ENCODE results near the gene ZNF287. TPM values are rescaled to one million over a fixed set of nuclear protein-coding genes. Genes with fewer than 3 reads are reported as not detected.
A peak's percentile ranks its signal among the peaks of the same experiment; 100 is the strongest.

ZNF287 gene
- total RNA-seq, 1 donor from 2014 or later = 8.7 TPM

GRCh38 chr17:16515933-16516332 is 53.1 kb downstream of the ZNF287 start:
- H3K9me3 ChIP-seq (ENCODE audit: insufficient read depth, low read depth, low read length) = no peaks in the 10 kb centered on the region
- FAIRE-seq (no peak), DNase-seq (ENCODE audit: low read depth) (no peak)
- H3K4me2 ChIP-seq (ENCODE audit: low read length) = peak overlapping the region; percentile 84
- Mint-ChIP-seq H3K4me1 (ENCODE audit: low read depth, unreplicated experiment) (peaks cover 19% of the 10 kb centered on the region), H3K9me3 (ENCODE audit: unreplicated experiment) (peaks cover under 1% of the 10 kb centered on the region), H3K27me3 (ENCODE audit: low read depth, unreplicated experiment) (no peaks in the 10 kb centered on the region), H3K27ac (ENCODE audit: unreplicated experiment) (peak overlapping the region; percentile 71), H3K36me3 (ENCODE audit: low read depth, unreplicated experiment) (no peaks in the 10 kb centered on the region), H3K4me3 (ENCODE audit: unreplicated experiment) (no peak overlapping the region)
- H3K4me3 ChIP-seq (ENCODE audit: insufficient read depth, low read depth, low read length) = no peak overlapping the region
- H3K36me3 ChIP-seq (ENCODE audit: insufficient read depth, low read length) = no peaks in the 10 kb centered on the region
- no peaks in the 10 kb centered on the region for H3K79me2 ChIP-seq (ENCODE audit: insufficient read depth, low read length)
- H2AFZ ChIP-seq (ENCODE audit: low read depth, low read length) = no peak overlapping the region
- H3K27me3 ChIP-seq (ENCODE audit: insufficient read depth, low read length) = no peaks in the 10 kb centered on the region
- no peak overlapping the region for H3K27ac ChIP-seq (ENCODE audit: low read depth, low read length)
- no peak for TF ChIP-seq EZH2 (IDR thresholded peaks at IDR 0.05; ENCODE audit: insufficient read depth, low read length)
- TF ChIP-seq CTCF (IDR thresholded peaks at IDR 0.05; ENCODE audit: insufficient read depth, low read depth, low read length) = no peak
- no peak overlapping the region for H3K9ac ChIP-seq (ENCODE audit: low read length)
- H4K20me1 ChIP-seq (ENCODE audit: insufficient read depth, low read length) = no peaks in the 10 kb centered on the region
- H3K4me1 ChIP-seq (ENCODE audit: insufficient read depth, low read length) = peaks cover 14% of the 10 kb centered on the region

GRCh38 chr17:16513873-16514272 is 55.1 kb downstream of the ZNF287 start:
- Mint-ChIP-seq H3K27ac (ENCODE audit: unreplicated experiment) (peak overlapping the region; percentile 2), H3K27me3 (ENCODE audit: low read depth, unreplicated experiment) (peaks cover 2% of the 10 kb centered on the region), H3K4me3 (ENCODE audit: unreplicated experiment) (no peak overlapping the region), H3K4me1 (ENCODE audit: low read depth, unreplicated experiment) (peaks cover 19% of the 10 kb centered on the region), H3K9me3 (ENCODE audit: unreplicated experiment) (peaks cover 3% of the 10 kb centered on the region), H3K36me3 (ENCODE audit: low read depth, unreplicated experiment) (no peaks in the 10 kb centered on the region)
- Histone ChIP-seq H3K4me2 (ENCODE audit: low read length) (no peak overlapping the region), H3K27me3 (ENCODE audit: insufficient read depth, low read length) (no peaks in the 10 kb centered on the region), H3K9ac (ENCODE audit: low read length) (no peak overlapping the region), H3K27ac (ENCODE audit: low read depth, low read length) (no peak overlapping the region), H3K79me2 (ENCODE audit: insufficient read depth, low read length) (no peaks in the 10 kb centered on the region), H3K4me3 (ENCODE audit: insufficient read depth, low read depth, low read length) (no peak overlapping the region), H2AFZ (ENCODE audit: low read depth, low read length) (no peak overlapping the region), H3K36me3 (ENCODE audit: insufficient read depth, low read length) (no peaks in the 10 kb centered on the region), H3K9me3 (ENCODE audit: insufficient read depth, low read depth, low read length) (no peaks in the 10 kb centered on the region), H3K4me1 (ENCODE audit: insufficient read depth, low read length) (peaks cover 14% of the 10 kb centered on the region), H4K20me1 (ENCODE audit: insufficient read depth, low read length) (no peaks in the 10 kb centered on the region)
- FAIRE-seq (no peak), DNase-seq (ENCODE audit: low read depth) (no peak)
- no peak for TF ChIP-seq EZH2 (IDR thresholded peaks at IDR 0.05; ENCODE audit: insufficient read depth, low read length)
- no peak for TF ChIP-seq CTCF (IDR thresholded peaks at IDR 0.05; ENCODE audit: insufficient read depth, low read depth, low read length)

- DNase-seq (ENCODE audit: low read depth) = no peak
- no peak overlapping the region for H3K4me3 Mint-ChIP-seq (ENCODE audit: unreplicated experiment)
Measured at GRCh38 chr17:16512011-16512410, 57.0 kb downstream of the ZNF287 start.

More at GRCh38 chr17:16512011-16512410, 57.0 kb downstream of the ZNF287 start:
- H3K4me1 ChIP-seq (ENCODE audit: insufficient read depth, low read length) = peaks cover 11% of the 10 kb centered on the region
- H3K36me3 Mint-ChIP-seq (ENCODE audit: low read depth, unreplicated experiment) = no peaks in the 10 kb centered on the region
- no peak overlapping the region for H3K4me2 ChIP-seq (ENCODE audit: low read length)
- H3K4me3 ChIP-seq (ENCODE audit: insufficient read depth, low read depth, low read length) = no peak overlapping the region
- H3K27me3 ChIP-seq (ENCODE audit: insufficient read depth, low read length) = no peaks in the 10 kb centered on the region
- no peak overlapping the region for H3K27ac ChIP-seq (ENCODE audit: low read depth, low read length)
- H3K9ac ChIP-seq (ENCODE audit: low read length) = no peak overlapping the region
- peaks cover 3% of the 10 kb centered on the region for H3K9me3 Mint-ChIP-seq (ENCODE audit: unreplicated experiment)
- no peaks in the 10 kb centered on the region for H3K9me3 ChIP-seq (ENCODE audit: insufficient read depth, low read depth, low read length)
- no peaks in the 10 kb centered on the region for H3K79me2 ChIP-seq (ENCODE audit: insufficient read depth, low read length)
- no peak for FAIRE-seq
- H3K36me3 ChIP-seq (ENCODE audit: insufficient read depth, low read length) = no peaks in the 10 kb centered on the region
- peaks cover 22% of the 10 kb centered on the region for H3K4me1 Mint-ChIP-seq (ENCODE audit: low read depth, unreplicated experiment)
- no peaks in the 10 kb centered on the region for H4K20me1 ChIP-seq (ENCODE audit: insufficient read depth, low read length)
- peaks cover 5% of the 10 kb centered on the region for H3K27me3 Mint-ChIP-seq (ENCODE audit: low read depth, unreplicated experiment)
- no peak overlapping the region for H3K27ac Mint-ChIP-seq (ENCODE audit: unreplicated experiment)
- no peak overlapping the region for H2AFZ ChIP-seq (ENCODE audit: low read depth, low read length)
- TF ChIP-seq EZH2 (IDR thresholded peaks at IDR 0.05; ENCODE audit: insufficient read depth, low read length) (no peak), CTCF (IDR thresholded peaks at IDR 0.05; ENCODE audit: insufficient read depth, low read depth, low read length) (no peak)

Measured in astrocyte (in vitro differentiated cells and primary cell).